Tibial nerve (tissue), 3 donors: Measurements from ENCODE around the gene ZNG1B.
"Not testable (repeated sequence)": the region's sequence is repeated elsewhere in the genome, so short reads cannot be mapped to it uniquely, and the experiment has no call there.

Source experiments
- CTCF ChIP-seq, 5 experiments: fragments of 200-600 bp in 3 of 5; fragments of 450-650 bp in 2 of 5; sonication (generic) in 3 of 5; IDR thresholded peaks; one replicate each; pipeline ENCODE4 v1.5.1; 2016 to 2019; ENCODE audit warnings: antibody characterized with exemption in 5 of 5, mild to moderate bottlenecking in 3 of 5, moderate library complexity in 2 of 5
- POLR2A ChIP-seq, 2 donors: fragments of 450-650 bp; IDR thresholded peaks; one replicate each; pipeline ENCODE4 v1.6.1; 2017; ENCODE audit warnings: antibody characterized with exemption in 2 of 2, mild to moderate bottlenecking in 2 of 2, moderate library complexity in 2 of 2

- not testable (repeated sequence) for TF ChIP-seq CTCF, POLR2A (IDR thresholded peaks at IDR 0.05)
Observed at GRCh38 chr2:113528904-113529303, 91.4 kb downstream of the ZNG1B start.
